RWPE2 (cell line): ENCODE results near the gene IPCEF1.

Experiments used
- ATAC-seq: fragments of 200-7000 bp; cut with Tn5 transposase; 3 replicates; pipeline ENCODE4 v1.9.1; 2021; ENCODE audit warnings: low read depth
- DNase-seq: peaks from one replicate; pipeline ENCODE4 v3.0.0-alpha.2; 2020; ENCODE audit warnings: low spot score
- H3K27ac ChIP-seq: fragments of 450-650 bp; 2 replicates; pipeline ENCODE4 v1.5.1; 2017; ENCODE audit warnings: mild to moderate bottlenecking; ENCODE audit not compliant: poor library complexity, severe bottlenecking
- H3K27me3 ChIP-seq: fragments of 250-450 bp; sonication (Bioruptor Pico); 2 replicates; pipeline ENCODE4 v1.5.1; 2021; ENCODE audit warnings: mild to moderate bottlenecking, moderate library complexity; ENCODE audit not compliant: insufficient read depth, poor library complexity, severe bottlenecking
- H3K36me3 ChIP-seq: fragments of 250-450 bp; sonication (Bioruptor Pico); 2 replicates; pipeline ENCODE4 v1.5.1; 2020; ENCODE audit warnings: low read depth, mild to moderate bottlenecking, moderate library complexity
- H3K4me1 ChIP-seq: fragments of 250-450 bp; sonication (Bioruptor Pico); 2 replicates; pipeline ENCODE4 v1.5.1; 2021; ENCODE audit warnings: mild to moderate bottlenecking, moderate library complexity; ENCODE audit not compliant: insufficient read depth, poor library complexity, severe bottlenecking
- H3K4me3 ChIP-seq: fragments of 250-450 bp; sonication (Bioruptor Pico); 2 replicates; pipeline ENCODE4 v1.5.1; 2021; ENCODE audit warnings: mild to moderate bottlenecking, moderate library complexity; ENCODE audit not compliant: severe bottlenecking
- H3K9me3 ChIP-seq: fragments of 250-450 bp; sonication (Bioruptor Pico); 2 replicates; pipeline ENCODE4 v1.5.1; 2021; ENCODE audit warnings: mild to moderate bottlenecking, moderate library complexity; ENCODE audit not compliant: severe bottlenecking
- TF ChIP-seq, protein P1 (sequence below): fragments of 450-650 bp; IDR thresholded peaks from one replicate; pipeline ENCODE4 v1.5.1; 2017; ENCODE audit warnings: mild to moderate bottlenecking, moderate library complexity; ENCODE audit not compliant: poor library complexity, severe bottlenecking

The IPCEF1 gene

DNA sequence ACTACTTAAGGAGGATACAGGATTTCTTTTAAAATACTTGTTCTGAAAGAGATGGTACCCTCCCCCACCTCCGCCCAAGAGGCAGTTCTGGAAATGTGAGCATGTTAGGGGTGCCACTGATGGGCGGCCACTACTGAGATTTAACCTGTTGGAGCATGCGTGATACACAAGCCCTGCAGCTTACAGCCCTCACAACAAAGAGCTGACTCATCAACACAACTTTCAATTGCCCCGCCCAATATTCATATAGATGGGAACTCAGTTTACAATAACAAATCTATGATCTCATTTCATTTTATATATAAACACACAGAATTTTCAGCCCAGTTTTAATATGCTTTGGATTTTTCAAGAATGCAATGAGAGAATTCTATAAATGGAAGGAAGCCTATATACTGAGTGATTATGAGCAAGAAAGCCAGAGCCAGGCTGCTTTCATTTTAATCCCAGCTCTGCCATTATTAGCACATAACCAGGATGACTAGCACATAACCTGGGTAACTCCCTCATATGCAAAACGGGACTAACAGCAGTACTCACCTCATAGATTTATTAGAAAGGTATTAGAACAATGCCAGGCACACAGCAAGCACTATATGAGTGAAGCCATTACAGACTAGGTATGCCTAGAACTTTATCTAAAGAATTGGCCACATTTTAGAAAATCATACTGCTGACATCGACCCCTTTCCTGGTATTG is 45.6 kb upstream of the IPCEF1 start:
- peak; percentile 65 for ATAC-seq
- no peak for DNase-seq

DNA sequence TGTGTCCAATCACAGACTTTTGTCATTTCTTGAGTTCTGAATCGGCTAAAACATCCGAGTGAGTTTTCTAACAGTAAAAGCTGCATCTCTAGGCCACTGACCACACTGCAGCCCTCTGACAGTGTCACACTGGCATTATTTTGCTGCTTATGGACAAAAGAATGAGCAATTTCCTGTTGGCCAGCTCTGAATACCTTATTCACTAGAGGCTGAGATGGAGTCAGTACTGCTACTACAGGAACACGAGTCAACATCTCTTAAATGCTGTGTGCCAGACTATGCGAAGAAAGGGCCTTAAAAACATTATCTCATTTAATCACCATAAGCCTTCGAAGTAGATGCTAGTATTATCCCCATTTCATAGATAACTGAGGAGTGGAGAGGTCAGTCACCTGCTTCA is 42.5 kb upstream of the IPCEF1 start:
- Histone ChIP-seq H3K9me3 (no peaks in the 10 kb centered on the region), H3K27ac (no peak overlapping the region), H3K27me3 (no peaks in the 10 kb centered on the region), H3K36me3 (no peaks in the 10 kb centered on the region), H3K4me1 (peaks cover 17% of the 10 kb centered on the region), H3K4me3 (no peak overlapping the region)
- no peak for DNase-seq
- TF ChIP-seq, protein P1, sequence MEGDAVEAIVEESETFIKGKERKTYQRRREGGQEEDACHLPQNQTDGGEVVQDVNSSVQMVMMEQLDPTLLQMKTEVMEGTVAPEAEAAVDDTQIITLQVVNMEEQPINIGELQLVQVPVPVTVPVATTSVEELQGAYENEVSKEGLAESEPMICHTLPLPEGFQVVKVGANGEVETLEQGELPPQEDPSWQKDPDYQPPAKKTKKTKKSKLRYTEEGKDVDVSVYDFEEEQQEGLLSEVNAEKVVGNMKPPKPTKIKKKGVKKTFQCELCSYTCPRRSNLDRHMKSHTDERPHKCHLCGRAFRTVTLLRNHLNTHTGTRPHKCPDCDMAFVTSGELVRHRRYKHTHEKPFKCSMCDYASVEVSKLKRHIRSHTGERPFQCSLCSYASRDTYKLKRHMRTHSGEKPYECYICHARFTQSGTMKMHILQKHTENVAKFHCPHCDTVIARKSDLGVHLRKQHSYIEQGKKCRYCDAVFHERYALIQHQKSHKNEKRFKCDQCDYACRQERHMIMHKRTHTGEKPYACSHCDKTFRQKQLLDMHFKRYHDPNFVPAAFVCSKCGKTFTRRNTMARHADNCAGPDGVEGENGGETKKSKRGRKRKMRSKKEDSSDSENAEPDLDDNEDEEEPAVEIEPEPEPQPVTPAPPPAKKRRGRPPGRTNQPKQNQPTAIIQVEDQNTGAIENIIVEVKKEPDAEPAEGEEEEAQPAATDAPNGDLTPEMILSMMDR, result no peak
- peak; percentile 48; the same call in 1 of the 3 replicates for ATAC-seq

More for the DNA sequence above, 45.6 kb upstream of the IPCEF1 start:
- Histone ChIP-seq H3K4me3 (no peak overlapping the region), H3K9me3 (no peaks in the 10 kb centered on the region), H3K27me3 (no peaks in the 10 kb centered on the region), H3K27ac (no peak overlapping the region), H3K4me1 (peaks cover 17% of the 10 kb centered on the region), H3K36me3 (no peaks in the 10 kb centered on the region)
- TF ChIP-seq, protein P1, result no peak

DNA sequence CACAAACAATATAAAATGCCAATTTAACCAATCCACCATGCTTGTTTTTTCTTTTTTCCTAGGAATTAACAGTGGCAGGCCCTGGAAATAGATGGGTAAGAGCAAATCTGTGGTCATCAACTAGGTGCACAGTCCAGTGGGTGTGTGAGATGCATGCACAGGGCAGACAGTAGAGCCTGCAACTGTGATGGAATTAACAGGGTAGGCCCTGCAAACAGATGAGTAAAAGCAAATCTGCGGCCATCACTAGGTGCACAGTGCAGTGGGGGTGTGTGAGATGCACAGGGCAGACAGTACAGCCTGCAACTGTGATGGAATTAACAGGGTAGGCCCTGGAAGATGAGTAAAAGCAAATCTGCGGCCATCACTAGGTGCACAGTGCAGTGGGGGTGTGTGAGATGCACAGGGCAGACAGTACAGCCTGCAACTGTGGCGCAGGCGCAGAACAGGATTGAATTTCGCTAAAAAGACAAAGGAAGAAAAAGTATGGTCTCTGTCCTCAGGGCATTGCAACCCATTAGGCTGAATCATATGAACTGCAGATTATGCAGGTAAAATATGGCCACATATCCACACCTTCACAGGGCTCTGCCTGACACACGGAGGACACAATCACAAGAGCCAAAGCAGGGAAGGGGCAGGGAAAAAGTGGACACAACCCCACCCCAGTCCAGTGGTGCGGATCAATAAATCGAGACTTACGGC is 41.0 kb upstream of the IPCEF1 start:
- Histone ChIP-seq H3K4me3 (no peak overlapping the region), H3K36me3 (no peaks in the 10 kb centered on the region), H3K4me1 (peaks cover 11% of the 10 kb centered on the region), H3K27ac (no peak overlapping the region), H3K9me3 (no peaks in the 10 kb centered on the region), H3K27me3 (no peaks in the 10 kb centered on the region)
- ATAC-seq (no peak), DNase-seq (no peak)
- TF ChIP-seq, protein P1, result no peak

DNA sequence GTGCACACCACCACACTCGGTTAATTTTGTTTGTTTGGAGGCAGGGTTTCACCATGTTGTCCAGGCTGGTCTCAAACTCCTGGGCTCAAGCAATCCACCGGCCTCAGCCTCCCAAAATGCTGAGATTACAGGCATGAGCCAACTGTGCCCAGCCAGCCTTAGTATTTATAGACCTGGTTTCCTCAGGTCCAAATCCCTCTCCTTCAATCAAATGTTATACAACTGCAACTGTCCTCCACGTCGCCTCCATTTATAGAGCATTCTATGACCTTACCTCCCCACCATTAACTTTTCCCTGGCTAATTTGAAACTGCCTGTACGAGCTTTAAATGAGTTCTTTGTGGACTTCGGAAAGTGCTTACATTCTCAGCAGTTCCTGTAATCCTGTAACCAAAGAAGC is 39.3 kb upstream of the IPCEF1 start:
- Histone ChIP-seq H3K36me3 (no peaks in the 10 kb centered on the region), H3K4me1 (peaks cover 3% of the 10 kb centered on the region), H3K27me3 (no peaks in the 10 kb centered on the region), H3K27ac (no peak overlapping the region), H3K4me3 (no peak overlapping the region), H3K9me3 (no peaks in the 10 kb centered on the region)
- TF ChIP-seq, protein P1, result no peak
- DNase-seq (no peak), ATAC-seq (no peak)

DNA sequence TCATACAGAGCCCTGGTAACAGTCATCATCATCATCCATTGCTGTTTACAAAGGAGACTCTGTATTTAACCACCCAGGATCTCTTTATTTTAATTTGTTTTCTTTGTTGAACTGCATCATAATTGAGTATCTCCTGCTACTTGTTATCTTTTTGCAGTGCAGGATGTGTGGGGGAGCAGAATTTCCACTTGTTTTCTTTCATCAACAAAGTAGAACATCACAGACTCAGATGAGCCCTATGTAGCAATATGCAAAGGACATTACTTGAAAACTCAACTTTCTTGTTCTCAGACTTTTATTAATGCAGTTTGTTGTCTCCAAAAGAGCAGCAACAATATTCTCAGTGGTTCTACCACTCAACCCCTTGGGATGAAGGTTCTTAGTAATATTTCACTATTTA is 38.7 kb upstream of the IPCEF1 start:
- no peak for DNase-seq
- no peaks in the 10 kb centered on the region for H3K27me3 ChIP-seq

More for the DNA sequence above, 38.7 kb upstream of the IPCEF1 start:
- Histone ChIP-seq H3K4me1 (peaks cover 3% of the 10 kb centered on the region), H3K36me3 (no peaks in the 10 kb centered on the region), H3K9me3 (no peaks in the 10 kb centered on the region), H3K4me3 (no peak overlapping the region), H3K27ac (no peak overlapping the region)
- no peak for ATAC-seq
- TF ChIP-seq, protein P1, result no peak
